GM04504 (cell line): ENCODE measurements around the gene SLC25A11.
"Not testable (repeated sequence)": the region's sequence is repeated elsewhere in the genome, so short reads cannot be mapped to it uniquely, and the experiment has no call there.

Source experiments
- DNase-seq: peaks from one replicate; pipeline ENCODE4 v3.0.0-alpha.2; 2012; ENCODE audit warnings: low read depth

Gene SLC25A11

DNA sequence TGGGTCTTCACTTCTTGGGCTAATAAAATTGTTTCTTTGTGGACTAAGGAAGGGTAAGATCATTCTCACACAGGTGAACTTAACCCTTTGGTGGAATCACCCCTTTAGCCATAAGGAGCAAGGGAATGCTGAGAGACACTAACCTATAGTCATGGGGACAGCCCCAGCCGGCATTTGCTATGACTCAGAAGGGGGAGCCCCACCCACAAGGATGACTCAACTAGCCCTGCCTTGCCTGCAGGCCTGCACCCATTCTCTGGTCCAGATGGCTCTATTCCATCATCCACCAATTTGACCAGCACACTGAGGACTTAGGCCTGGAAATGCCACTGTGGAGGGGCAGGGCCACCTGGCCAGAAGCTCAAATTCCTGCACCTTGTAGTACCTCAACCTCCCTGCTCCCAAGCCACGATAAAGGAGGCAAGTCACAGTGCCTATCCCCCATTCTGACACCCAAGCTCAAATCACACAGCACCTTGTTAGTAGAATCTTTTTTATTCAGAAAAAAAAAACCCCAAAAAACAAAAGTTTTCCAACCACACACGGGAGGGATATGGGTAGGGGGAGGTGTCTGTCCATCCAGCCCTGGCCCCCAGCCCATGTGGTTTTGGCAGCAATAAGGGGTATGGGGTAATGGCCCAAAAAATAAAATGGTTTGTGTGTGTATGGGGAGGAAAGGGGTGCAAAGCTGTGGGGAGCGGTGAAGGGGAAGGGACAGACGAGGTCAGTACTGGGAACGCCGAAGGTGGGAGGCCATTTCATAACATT, 5.5 kb upstream of the SLC25A11 start:
- peak; percentile 86 for DNase-seq

DNA sequence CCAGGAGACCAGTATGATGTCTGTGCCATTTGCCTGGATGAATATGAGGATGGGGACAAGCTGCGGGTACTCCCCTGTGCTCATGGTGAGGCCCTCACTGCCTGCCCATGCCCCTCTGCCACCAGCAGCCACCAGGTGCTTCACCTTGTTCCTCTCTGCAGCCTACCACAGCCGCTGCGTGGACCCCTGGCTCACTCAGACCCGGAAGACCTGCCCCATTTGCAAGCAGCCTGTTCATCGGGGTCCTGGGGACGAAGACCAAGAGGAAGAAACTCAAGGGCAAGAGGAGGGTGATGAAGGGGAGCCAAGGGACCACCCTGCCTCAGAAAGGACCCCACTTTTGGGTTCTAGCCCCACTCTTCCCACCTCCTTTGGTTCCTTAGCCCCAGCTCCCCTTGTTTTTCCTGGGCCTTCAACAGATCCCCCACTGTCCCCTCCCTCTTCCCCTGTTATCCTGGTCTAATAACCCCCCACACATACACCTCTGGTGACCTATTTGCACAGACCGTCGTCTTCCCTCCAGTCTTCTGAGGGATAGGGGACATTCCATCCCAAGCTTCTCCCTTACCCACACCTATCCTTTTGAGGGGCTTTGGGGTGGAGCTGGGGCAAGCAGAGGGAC, 4.8 kb upstream of the SLC25A11 start:
- no peak for DNase-seq

DNA sequence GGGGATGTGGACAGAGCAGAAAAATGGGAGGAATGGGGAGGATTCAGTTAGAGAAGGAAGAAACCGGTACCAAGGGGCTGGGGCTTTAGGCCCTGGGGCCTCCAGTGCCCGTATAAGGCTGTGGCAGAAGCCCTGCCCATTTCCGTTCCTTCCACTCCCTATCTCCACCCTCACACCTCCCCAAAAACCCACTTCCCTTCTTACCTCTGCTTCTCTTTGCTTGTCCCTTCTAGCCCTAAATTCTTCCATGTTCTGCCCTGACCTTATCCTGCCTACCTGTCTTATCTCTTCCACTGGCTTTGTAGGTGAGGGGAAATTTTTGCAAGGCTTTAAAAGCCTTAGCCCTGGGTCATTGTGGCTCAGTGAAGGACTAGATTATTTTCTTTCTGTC, 4.3 kb upstream of the SLC25A11 start:
- DNase-seq, result no peak

DNA sequence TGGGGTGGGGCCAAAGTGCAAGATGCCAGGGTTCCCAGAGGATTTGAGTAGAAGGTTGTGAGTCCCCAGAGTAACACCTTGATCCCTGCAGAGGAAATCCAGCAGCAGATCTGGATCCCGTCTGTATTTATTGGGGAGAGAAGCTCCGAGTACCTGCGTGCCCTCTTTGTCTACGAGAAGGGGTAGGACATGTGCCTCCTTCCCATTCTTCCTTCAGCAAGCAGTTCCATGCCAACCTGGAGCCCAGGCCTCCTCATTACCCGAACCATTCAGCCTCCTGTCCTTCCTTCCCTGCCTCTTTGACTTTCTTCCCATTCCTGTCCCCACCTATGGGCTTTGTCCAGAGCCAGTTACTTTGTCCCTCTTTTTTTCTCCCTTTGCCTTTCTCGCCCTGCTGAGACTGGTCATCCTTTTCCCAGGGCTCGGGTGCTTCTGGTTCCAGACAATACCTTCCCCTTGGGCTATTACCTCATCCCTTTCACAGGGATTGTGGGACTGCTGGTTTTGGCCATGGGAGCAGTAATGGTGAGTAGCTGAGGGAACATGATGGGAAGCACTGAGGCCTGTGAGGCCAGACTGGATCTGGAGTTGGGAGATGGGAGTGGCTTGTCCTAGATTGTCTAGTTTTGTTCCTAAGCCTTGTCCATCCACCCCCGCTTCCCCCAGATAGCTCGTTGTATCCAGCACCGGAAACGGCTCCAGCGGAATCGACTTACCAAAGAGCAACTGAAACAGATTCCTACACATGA, 3.1 kb upstream of the SLC25A11 start:
- no peak for DNase-seq

DNA sequence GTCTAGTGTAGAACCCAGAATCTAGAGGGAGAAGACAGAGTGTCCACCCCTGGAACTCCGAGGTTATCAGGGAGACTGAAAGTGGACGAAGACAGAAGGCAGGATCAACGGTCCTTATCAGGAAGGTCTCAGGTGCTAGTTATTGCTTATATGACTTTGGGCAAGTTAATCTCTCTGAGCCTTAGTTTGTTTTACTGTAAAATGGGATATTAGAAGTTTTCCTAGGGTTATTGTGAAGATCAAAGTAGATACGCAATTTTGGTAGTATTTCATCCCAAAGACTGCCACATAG, 1.4 kb upstream of the SLC25A11 start:
- DNase-seq, result no peak

DNA sequence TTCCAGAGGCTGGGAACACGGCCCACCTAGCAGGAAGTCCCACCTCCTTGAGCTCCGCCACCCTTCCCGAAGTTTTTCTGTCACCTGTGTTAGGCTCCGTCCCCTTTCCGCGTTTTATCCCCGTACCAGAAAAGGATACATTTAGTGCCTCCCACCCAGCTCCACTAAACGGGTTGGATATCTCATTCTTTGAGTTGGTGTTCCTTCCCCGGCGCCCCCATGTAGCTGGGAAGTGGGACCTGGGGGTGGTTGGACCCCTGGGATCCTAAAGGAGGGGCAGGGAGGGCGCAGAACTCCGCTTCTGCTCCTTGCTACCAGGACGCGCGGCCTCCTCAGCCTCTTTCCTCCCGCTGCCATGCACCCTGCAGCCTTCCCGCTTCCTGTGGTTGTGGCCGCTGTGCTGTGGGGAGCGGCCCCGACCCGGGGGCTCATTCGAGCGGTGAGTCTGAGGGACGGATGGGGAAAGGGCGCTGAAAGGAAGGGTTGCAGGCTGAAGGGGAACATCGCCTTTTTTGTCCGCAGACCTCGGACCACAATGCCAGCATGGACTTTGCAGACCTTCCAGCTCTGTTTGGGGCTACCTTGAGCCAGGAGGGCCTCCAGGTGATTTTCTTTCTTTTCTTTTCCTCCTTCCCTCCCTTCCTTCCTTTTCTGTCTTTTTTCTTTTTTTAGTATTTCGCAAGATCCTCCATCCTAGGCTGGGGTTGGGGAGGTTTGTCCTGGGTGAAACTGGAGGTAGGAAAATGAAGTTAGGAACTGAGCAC, 891 bp upstream of the SLC25A11 start:
- DNase-seq, result no peak

DNA sequence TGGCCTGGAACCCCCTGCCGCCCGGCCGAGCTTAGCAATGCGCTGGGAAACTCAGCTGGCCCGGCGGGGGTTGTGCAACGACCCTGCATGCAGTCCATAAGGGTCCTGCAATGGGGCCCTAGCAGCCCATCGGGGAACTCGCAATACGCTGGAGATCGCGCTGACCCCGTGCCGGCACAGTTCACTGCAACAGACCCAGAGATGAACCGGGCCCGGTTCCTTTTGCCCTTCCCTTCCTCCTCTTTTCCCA, 375 bp downstream of the SLC25A11 start:
- no peak for DNase-seq

DNA sequence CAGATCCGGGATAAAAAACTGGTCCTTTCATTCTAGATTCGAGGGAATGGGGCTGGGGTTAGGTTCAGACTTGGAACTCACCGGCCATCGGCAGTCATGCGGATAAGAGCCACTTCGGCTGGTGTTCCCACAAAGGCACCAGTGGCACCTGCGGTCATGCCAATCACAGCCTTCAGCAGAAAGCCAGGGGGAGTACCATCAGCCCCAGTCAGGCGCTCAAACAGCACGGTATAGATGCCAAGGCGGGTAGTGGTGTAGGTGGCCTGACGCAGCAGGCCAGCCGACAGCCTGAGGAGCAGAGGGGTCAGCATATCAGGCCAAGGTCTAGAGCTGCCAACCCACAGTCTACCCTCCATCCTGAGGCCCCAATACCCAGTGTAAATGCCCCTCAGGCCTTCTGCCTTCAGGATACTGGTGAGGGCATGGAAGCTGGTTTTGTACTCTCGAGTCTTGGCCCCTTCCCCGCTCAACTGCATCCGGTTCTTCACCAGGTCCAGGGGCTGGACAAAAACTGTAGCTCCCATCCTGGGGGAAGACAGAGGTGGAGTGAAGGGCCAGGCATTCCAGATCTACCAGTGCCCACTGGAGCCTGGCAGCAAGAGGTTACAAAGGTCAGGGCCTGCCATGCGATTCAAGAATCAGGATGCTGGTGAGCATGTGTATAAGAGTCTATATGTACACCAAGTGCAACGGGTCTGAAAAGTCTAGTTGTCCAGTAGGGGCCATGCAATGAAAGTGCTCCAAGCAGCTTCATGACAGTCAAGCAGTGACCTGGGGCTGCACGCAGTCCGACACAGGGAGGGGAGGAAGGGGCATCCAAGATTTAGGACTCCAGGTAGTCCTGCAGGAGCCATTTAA, 929 bp downstream of the SLC25A11 start:
- no peak for DNase-seq

DNA sequence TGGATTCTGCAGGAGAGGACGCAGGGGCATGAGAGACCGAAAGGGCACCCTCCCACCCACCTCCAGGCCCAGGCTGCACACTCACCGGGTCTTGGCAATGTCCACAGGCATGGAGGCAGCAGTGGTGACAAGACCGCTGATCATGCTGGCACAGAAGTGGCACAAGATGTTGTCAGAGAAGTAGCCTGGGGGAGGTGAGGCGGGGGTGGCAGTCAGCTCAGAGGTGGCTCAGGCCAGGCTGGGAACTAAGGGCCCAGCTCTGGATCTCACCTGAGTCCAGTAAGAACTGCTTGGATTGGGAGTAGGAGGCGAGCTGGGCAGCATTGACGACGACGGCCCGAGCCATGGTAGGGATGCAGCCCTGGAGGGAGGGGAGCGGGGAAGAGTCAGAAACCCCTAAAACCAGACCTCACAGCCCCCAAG, 1.8 kb downstream of the SLC25A11 start:
- DNase-seq, result no peak

DNA sequence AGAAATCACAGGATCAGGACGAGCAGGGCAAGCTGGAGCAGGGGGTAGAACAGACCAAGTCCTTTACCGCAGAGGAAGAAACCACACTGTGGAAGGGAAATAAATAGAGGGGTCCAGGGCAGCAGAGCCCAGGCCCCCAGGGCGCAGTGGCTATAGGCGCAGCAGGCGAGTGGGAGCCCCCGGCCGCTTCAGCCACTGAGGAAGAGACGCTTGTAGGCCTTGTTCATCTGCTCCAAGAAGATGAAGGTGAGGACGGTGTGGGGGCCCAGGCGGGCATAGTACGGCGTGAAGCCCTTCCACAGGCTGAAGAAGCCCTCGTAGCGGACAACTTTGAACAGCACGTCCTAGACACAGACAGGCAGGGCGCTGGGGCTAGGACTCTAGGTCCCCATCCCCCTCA, 2.3 kb downstream of the SLC25A11 start:
- DNase-seq, result no peak

DNA sequence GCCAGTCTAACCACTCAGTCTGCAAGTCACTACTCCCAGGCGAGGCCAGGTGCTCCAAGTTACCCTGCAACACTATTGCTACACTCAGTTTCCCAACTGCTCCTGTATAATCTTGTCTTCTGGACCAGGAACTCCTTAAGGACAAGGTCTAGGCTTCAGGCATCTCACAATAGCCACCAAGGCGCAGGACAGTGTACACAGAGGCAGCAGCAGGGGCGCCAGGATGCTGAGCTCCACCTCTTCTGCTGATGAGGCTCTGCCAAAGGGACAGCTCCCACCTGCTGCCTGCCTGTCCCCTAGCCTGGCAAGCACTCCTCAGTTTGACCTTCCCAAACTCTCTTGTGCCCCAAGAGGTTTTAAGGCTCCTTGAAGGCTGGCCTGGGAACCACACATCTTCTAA, 3.4 kb downstream of the SLC25A11 start:
- no peak for DNase-seq

DNA sequence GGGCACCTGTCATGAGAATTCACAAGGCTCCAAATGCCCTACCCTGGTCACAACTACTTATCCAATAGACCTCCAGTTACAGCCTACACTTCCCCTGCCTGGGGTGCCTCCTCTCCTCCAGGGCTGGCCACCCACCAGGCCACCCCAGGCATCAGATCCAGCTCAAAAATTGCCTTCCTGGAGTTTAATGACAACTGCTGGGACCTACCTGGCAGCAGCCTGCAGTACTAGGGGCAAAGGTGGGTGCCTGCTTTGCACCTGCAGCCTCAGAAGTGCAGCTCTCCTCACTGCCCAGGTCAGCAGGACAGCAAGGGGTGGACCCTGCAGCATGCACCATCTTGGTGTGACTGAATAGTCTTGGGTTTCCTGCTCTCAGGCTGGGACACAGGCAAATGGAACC, 4.2 kb downstream of the SLC25A11 start:
- no peak for DNase-seq

DNA sequence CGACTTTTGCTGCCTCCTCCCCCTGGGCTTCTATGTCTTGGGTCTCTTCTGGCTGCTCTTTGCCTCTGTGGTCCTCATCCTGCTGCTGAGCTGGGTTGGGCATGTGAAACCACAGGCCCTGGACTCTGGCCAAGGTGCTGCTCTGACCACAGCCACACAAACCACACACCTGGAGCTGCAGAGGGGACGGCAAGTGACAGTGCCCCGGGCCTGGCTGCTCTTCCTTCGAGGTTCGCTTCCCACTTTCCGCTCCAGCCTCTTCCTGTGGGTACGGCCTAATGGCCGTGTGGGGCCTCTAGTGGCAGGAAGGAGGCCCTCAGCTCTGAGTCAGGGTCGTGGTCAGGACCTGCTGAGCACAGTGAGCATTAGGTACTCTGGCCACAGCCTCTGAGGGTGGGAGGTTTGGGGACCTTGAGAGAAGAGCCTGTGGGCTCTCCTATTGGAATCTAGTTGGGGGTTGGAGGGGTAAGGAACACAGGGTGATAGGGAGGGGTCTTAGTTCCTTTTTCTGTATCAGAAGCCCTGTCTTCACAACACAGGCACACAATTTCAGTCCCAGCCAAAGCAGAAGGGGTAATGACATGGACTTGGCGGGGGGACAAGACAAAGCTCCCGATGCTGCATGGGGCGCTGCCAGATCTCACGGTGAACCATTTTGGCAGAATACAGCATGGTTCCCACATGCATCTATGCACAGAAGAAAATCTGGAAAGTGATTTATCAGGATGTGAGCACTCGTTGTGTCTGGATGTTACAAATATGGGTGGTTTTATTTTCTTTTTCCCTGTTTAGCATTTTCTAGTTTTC, 5.5 kb downstream of the SLC25A11 start:
- no peak for DNase-seq

DNA sequence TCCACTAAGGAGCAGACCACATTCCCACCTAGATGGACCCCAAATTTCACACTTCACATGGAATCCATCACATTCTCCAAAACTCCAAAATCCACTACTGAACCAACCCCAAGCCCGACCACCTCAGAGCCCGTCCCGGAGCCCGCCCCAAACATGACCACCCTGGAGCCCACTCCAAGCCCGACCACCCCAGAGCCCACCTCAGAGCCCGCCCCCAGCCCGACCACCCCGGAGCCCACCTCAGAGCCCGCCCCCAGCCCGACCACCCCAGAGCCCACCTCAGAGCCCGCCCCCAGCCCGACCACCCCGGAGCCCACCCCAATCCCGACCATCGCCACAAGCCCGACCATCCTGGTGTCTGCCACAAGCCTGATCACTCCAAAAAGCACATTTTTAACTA, 6.2 kb downstream of the SLC25A11 start:
- DNase-seq, result no peak

DNA sequence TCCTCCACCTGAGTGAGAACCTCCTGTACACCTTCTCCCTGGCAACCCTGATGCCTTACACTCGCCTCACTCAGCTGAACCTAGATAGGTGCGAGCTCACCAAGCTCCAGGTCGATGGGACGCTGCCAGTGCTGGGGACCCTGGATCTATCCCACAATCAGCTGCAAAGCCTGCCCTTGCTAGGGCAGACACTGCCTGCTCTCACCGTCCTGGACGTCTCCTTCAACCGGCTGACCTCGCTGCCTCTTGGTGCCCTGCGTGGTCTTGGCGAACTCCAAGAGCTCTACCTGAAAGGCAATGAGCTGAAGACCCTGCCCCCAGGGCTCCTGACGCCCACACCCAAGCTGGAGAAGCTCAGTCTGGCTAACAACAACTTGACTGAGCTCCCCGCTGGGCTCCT, 7.1 kb downstream of the SLC25A11 start:
- no peak for DNase-seq

DNA sequence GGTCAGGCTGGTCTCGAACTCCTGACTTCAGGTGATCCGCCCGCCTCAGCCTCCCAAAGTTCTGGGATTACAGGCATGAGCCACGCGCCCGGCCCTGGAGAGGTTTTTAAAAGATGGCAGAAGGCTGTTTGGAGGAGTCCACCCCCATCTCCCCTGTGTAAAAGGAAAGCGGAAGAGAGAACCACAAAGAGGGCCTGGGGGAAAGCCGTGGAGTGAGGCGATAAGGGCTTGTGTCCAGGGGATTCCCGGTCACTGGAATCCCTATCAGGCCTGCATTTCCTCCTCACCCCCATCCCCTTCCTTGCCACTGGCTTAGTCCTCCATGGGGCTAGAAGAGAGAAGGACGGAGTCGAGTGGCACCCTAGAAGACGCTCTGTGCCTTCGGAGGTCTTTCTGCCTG, 7.9 kb downstream of the SLC25A11 start, which contains the start of gene GP1BA:
GP1BA (plus strand) TSS at position 315 of the 400 bp plus-strand sequence. CDS start 328 bp downstream, outside the sequence.
- DNase-seq, result no peak

DNA sequence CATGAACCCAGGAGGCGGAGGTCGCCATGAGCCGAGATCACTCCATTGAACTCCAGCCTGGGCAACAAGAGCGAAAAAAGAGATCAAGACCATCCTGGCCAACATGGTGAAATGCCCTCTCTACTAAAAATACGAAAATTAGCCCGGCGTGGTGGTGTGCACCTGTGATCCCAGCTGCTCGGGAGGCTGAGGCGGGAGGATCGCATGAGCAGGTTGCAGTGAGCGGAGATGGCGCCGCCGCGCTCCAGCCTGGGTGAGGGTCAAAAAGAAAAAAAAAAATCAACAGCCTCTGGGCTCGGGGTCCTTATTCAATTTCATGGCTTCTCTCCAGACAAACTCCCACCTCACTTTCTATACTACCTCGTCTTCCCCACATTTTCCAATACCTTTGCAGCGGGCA, 11.0 kb downstream of the SLC25A11 start:
- DNase-seq, result no peak

DNA sequence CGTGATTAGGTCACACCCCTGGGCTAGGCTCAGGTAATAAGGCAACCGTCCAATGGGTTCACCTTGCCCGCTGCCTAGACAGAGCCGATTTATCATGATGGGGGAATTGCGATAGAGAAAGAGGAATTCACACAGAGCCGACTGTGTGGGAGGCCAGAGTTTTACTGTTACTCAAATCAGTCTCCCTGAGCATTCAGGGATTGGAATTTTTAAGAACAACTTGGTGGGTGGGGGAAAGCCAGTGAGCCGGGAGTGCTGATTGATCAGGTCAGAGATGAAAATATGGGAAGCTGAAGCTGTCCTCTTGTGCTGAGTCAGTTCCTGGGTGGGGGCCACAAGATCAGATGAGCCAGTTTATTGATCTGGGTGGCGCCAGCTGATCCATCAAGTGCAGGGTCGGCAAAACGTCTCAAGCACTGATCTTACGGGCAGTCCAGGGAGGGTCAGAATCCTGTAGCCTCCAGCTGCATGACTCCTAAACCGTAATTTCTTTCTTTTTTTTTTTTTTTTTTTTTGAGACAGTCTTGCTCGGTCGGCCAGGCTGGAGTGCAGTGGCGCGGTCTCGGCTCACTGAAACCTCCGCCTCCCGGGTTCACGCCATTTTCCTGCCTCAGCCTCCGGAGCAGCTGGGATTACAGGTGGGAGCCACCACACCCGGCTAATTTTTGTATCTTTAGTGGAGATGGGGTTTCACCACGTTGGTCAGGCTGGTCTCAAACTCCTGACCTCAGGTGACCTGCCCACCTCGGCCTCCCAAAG, 13.1 kb downstream of the SLC25A11 start:
- DNase-seq, result not testable (repeated sequence)

DNA sequence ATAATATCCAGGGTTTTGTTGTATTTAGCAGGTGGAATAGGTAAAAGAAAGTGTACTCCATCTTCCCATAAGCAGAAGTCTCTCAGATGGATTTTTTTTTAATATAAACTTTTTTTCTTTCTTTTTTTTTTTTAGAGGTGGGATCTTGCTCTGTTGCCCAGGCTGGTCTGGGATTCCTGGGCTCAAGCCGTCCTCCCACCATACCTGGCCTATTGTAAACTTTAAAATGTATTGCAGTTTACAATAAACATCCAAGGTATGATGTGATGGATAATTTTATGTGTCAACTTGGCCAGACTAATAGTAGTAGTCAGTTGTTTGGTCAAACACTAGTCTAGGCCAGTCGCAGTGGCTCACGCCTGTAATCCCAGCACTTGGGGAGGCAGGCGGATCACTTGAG, 18.5 kb downstream of the SLC25A11 start:
- DNase-seq, result no peak

DNA sequence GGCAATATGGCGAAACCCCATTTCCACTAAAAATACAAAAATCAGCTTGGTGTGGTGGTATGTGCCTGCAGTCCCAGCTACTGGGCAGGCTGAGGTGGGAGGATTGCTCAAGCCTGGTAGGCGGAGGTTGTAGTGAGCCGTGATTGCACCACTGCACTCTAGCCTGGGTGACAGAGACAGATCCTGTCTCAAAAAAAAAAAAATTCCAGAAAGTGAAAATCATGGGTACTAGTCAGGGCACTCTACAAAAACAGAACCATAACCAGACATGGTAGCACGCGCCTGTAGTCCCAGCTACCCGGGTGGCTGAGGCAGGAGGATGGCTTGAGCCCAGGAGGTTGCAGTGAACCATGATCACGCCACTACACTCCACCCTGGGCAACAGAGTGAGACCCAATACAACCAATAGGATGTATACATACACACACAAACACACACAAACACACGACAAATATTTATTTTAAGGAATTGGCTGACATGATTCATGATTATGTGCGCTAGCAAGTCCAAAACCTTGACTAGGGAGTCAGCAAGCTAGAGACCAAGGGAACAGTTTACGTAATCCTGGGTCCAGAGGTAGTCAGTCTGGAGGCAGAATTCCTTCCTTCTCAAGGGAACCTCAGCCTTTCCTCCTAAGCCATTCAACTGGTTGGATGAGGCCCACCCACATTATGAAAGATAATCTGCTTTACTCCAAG, 19.3 kb downstream of the SLC25A11 start:
- DNase-seq, result no peak
